Raji (cell line): Measurements from ENCODE around the gene METAP1.

Experiments used
- POLR2A ChIP-seq: IDR thresholded peaks from 2 replicates; pipeline ENCODE4 v1.6.1; 2011; ENCODE audit warnings: low read depth, low read length, control low read depth; ENCODE audit not compliant: insufficient read depth

METAP1 gene

GRCh38 chr4:99029018-99029735 is 33.7 kb downstream of the METAP1 start:
- TF ChIP-seq POLR2A = no peak

GRCh38 chr4:99029852-99030251 is 34.3 kb downstream of the METAP1 start:
- no peak for TF ChIP-seq POLR2A

- TF ChIP-seq POLR2A = no peak
Measured at GRCh38 chr4:99033956-99034355, 38.4 kb downstream of the METAP1 start.

- no peak for TF ChIP-seq POLR2A
Measured at GRCh38 chr4:99038213-99038612, 42.7 kb downstream of the METAP1 start.

- no peak for TF ChIP-seq POLR2A
Measured at GRCh38 chr4:99043346-99043745, 47.8 kb downstream of the METAP1 start.

- no peak for TF ChIP-seq POLR2A
Measured at GRCh38 chr4:99047710-99048109, 52.2 kb downstream of the METAP1 start.

GRCh38 chr4:99052902-99053301 is 57.4 kb downstream of the METAP1 start:
- no peak for TF ChIP-seq POLR2A

GRCh38 chr4:99054428-99054994 is 59.0 kb downstream of the METAP1 start:
- TF ChIP-seq POLR2A = no peak

GRCh38 chr4:99058228-99058627 is 62.7 kb downstream of the METAP1 start:
- no peak for TF ChIP-seq POLR2A

GRCh38 chr4:99059550-99059949 is 64.0 kb downstream of the METAP1 start:
- no peak for TF ChIP-seq POLR2A

GRCh38 chr4:99061048-99061700 is 65.7 kb downstream of the METAP1 start:
- TF ChIP-seq POLR2A = no peak

GRCh38 chr4:99062120-99062519 is 66.6 kb downstream of the METAP1 start:
- no peak for TF ChIP-seq POLR2A

- TF ChIP-seq POLR2A = no peak
Measured at GRCh38 chr4:99067617-99068016, 72.1 kb downstream of the METAP1 start.

GRCh38 chr4:99071159-99071558 is 75.6 kb downstream of the METAP1 start:
- no peak for TF ChIP-seq POLR2A

GRCh38 chr4:99074816-99075215 is 79.3 kb downstream of the METAP1 start:
- TF ChIP-seq POLR2A = no peak

- no peak for TF ChIP-seq POLR2A
Measured at GRCh38 chr4:99076292-99076976, 80.9 kb downstream of the METAP1 start.
